Measurements from ENCODE around the gene DZIP1L. TPM values are rescaled to one million over a fixed set of nuclear protein-coding genes. Genes with fewer than 3 reads are reported as not detected.

DZIP1L gene
- total RNA-seq, 1 experiment from 2014 or later = 15.3 TPM

DNA sequence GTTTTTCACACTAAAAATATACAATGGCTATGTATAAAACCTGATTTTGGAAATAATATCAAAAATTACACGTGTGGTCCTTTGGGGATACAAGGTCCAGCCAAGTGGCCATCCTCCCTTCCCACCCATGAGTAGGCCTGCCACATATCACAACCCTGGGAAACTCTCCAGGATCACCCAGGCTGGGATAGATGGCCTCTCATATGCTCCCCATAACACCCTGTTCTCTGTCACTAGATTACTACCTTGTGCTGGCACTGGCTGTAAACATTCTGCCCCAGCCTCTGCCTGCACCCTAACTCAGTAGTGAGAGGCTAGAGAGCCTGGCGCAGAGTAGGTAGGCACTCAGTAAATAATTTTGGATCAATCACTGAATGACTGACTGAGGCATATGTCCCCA is 53.4 kb downstream of the DZIP1L start:
- H3K9me3 Mint-ChIP-seq = no peaks in the 10 kb centered on the region
- CTCF ChIA-PET = interaction anchor here (0.7 to 1.6 kb wide), 3 partner anchors 39 to 135 kb away, joined by 3 to 6 read pairs (median 5); no protein-coding TSS in a partner anchor
- no peak for ATAC-seq

More for the DNA sequence above, 53.4 kb downstream of the DZIP1L start:
- POLR2A ChIA-PET = interaction anchor here (0.7 kb wide), 1 partner anchor 91 kb away, joined by 3 read pairs; no protein-coding TSS in a partner anchor
- Mint-ChIP-seq H3K27me3 (ENCODE audit: low read depth) (no peaks in the 10 kb centered on the region), H3K27ac (no peak overlapping the region), H3K4me1 (peaks cover 18% of the 10 kb centered on the region), H3K36me3 (peaks cover 13% of the 10 kb centered on the region), H3K4me3 (no peak overlapping the region)
- TF ChIP-seq TEAD1 (CRISPR knock-in tag; IDR thresholded peaks at IDR 0.05) (no peak), ZNF423 (CRISPR knock-in tag; IDR thresholded peaks at IDR 0.05) (no peak), ZNF219 (CRISPR knock-in tag; IDR thresholded peaks at IDR 0.05; ENCODE audit: borderline replicate concordance) (no peak), SMAD4 (CRISPR knock-in tag; IDR thresholded peaks at IDR 0.05) (no peak), CBFB (CRISPR knock-in tag; IDR thresholded peaks at IDR 0.05; ENCODE audit: low read depth) (no peak), TEAD4 (CRISPR knock-in tag; IDR thresholded peaks at IDR 0.05) (no peak), HMGA2 (CRISPR knock-in tag; IDR thresholded peaks at IDR 0.05) (no peak)
- TF ChIP-seq, protein P1, sequence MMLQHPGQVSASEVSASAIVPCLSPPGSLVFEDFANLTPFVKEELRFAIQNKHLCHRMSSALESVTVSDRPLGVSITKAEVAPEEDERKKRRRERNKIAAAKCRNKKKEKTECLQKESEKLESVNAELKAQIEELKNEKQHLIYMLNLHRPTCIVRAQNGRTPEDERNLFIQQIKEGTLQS (CRISPR knock-in tag; conservative IDR thresholded peaks at IDR 0.05) = no peak
- TF ChIP-seq, protein P2, sequence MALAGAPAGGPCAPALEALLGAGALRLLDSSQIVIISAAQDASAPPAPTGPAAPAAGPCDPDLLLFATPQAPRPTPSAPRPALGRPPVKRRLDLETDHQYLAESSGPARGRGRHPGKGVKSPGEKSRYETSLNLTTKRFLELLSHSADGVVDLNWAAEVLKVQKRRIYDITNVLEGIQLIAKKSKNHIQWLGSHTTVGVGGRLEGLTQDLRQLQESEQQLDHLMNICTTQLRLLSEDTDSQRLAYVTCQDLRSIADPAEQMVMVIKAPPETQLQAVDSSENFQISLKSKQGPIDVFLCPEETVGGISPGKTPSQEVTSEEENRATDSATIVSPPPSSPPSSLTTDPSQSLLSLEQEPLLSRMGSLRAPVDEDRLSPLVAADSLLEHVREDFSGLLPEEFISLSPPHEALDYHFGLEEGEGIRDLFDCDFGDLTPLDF (CRISPR knock-in tag; IDR thresholded peaks at IDR 0.05) = no peak
- TF ChIP-seq, protein P3, sequence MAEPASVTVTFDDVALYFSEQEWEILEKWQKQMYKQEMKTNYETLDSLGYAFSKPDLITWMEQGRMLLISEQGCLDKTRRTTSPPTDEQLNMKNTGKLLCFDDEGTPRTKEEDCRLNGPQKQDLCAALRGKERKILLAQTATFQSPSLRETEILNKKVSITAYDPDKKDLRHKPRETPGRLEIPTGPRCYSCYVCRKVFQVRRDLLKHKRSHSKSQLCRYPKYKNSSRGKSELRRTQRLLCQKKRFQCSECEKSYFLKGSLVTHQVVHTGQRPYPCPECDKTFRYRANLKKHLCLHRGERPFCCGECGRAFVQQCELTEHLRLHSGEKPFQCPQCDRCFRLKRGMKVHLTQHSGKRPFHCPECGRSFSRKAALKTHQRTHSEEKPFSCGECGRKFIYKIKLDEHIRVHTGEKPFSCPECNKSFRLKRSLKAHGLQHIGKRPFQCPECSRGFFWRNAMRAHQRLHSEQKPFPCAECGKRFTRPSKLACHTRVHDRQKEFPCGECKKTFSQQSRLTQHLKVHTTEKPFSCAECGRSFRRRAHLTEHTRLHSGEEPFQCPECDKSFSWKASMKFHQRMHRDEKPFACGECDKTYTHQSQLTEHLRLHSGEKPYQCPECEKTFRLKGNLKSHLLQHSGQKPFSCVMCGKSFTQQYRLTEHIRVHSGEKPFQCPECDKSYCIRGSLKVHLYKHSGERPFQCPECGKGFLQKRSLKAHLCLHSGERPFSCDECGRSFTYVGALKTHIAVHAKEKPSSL (CRISPR knock-in tag; conservative IDR thresholded peaks at IDR 0.05) = no peak
- TF ChIP-seq, protein P4, sequence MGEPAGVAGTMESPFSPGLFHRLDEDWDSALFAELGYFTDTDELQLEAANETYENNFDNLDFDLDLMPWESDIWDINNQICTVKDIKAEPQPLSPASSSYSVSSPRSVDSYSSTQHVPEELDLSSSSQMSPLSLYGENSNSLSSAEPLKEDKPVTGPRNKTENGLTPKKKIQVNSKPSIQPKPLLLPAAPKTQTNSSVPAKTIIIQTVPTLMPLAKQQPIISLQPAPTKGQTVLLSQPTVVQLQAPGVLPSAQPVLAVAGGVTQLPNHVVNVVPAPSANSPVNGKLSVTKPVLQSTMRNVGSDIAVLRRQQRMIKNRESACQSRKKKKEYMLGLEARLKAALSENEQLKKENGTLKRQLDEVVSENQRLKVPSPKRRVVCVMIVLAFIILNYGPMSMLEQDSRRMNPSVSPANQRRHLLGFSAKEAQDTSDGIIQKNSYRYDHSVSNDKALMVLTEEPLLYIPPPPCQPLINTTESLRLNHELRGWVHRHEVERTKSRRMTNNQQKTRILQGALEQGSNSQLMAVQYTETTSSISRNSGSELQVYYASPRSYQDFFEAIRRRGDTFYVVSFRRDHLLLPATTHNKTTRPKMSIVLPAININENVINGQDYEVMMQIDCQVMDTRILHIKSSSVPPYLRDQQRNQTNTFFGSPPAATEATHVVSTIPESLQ (CRISPR knock-in tag; IDR thresholded peaks at IDR 0.05) = no peak
- TF ChIP-seq, protein P5, sequence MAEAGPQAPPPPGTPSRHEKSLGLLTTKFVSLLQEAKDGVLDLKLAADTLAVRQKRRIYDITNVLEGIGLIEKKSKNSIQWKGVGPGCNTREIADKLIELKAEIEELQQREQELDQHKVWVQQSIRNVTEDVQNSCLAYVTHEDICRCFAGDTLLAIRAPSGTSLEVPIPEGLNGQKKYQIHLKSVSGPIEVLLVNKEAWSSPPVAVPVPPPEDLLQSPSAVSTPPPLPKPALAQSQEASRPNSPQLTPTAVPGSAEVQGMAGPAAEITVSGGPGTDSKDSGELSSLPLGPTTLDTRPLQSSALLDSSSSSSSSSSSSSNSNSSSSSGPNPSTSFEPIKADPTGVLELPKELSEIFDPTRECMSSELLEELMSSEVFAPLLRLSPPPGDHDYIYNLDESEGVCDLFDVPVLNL (CRISPR knock-in tag; IDR thresholded peaks at IDR 0.05; ENCODE audit: borderline replicate concordance, low read depth) = no peak
- TF ChIP-seq, protein P6, sequence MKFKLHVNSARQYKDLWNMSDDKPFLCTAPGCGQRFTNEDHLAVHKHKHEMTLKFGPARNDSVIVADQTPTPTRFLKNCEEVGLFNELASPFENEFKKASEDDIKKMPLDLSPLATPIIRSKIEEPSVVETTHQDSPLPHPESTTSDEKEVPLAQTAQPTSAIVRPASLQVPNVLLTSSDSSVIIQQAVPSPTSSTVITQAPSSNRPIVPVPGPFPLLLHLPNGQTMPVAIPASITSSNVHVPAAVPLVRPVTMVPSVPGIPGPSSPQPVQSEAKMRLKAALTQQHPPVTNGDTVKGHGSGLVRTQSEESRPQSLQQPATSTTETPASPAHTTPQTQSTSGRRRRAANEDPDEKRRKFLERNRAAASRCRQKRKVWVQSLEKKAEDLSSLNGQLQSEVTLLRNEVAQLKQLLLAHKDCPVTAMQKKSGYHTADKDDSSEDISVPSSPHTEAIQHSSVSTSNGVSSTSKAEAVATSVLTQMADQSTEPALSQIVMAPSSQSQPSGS (CRISPR knock-in tag; IDR thresholded peaks at IDR 0.05; ENCODE audit: borderline replicate concordance, low read depth) = no peak
- TF ChIP-seq, protein P7, sequence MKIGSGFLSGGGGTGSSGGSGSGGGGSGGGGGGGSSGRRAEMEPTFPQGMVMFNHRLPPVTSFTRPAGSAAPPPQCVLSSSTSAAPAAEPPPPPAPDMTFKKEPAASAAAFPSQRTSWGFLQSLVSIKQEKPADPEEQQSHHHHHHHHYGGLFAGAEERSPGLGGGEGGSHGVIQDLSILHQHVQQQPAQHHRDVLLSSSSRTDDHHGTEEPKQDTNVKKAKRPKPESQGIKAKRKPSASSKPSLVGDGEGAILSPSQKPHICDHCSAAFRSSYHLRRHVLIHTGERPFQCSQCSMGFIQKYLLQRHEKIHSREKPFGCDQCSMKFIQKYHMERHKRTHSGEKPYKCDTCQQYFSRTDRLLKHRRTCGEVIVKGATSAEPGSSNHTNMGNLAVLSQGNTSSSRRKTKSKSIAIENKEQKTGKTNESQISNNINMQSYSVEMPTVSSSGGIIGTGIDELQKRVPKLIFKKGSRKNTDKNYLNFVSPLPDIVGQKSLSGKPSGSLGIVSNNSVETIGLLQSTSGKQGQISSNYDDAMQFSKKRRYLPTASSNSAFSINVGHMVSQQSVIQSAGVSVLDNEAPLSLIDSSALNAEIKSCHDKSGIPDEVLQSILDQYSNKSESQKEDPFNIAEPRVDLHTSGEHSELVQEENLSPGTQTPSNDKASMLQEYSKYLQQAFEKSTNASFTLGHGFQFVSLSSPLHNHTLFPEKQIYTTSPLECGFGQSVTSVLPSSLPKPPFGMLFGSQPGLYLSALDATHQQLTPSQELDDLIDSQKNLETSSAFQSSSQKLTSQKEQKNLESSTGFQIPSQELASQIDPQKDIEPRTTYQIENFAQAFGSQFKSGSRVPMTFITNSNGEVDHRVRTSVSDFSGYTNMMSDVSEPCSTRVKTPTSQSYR (CRISPR knock-in tag; IDR thresholded peaks at IDR 0.05) = no peak
- TF ChIP-seq, protein P8, sequence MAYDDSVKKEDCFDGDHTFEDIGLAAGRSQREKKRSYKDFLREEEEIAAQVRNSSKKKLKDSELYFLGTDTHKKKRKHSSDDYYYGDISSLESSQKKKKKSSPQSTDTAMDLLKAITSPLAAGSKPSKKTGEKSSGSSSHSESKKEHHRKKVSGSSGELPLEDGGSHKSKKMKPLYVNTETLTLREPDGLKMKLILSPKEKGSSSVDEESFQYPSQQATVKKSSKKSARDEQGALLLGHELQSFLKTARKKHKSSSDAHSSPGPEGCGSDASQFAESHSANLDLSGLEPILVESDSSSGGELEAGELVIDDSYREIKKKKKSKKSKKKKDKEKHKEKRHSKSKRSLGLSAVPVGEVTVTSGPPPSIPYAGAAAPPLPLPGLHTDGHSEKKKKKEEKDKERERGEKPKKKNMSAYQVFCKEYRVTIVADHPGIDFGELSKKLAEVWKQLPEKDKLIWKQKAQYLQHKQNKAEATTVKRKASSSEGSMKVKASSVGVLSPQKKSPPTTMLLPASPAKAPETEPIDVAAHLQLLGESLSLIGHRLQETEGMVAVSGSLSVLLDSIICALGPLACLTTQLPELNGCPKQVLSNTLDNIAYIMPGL (CRISPR knock-in tag; IDR thresholded peaks at IDR 0.05) = no peak
- TF ChIP-seq, protein P9, sequence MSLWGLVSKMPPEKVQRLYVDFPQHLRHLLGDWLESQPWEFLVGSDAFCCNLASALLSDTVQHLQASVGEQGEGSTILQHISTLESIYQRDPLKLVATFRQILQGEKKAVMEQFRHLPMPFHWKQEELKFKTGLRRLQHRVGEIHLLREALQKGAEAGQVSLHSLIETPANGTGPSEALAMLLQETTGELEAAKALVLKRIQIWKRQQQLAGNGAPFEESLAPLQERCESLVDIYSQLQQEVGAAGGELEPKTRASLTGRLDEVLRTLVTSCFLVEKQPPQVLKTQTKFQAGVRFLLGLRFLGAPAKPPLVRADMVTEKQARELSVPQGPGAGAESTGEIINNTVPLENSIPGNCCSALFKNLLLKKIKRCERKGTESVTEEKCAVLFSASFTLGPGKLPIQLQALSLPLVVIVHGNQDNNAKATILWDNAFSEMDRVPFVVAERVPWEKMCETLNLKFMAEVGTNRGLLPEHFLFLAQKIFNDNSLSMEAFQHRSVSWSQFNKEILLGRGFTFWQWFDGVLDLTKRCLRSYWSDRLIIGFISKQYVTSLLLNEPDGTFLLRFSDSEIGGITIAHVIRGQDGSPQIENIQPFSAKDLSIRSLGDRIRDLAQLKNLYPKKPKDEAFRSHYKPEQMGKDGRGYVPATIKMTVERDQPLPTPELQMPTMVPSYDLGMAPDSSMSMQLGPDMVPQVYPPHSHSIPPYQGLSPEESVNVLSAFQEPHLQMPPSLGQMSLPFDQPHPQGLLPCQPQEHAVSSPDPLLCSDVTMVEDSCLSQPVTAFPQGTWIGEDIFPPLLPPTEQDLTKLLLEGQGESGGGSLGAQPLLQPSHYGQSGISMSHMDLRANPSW (CRISPR knock-in tag; conservative IDR thresholded peaks at IDR 0.05; ENCODE audit: low read depth) = no peak
- DNase-seq (ENCODE audit: low spot score) = no peak
